GM18520 (cell line): Measurements from ENCODE around the gene SERPINB1.
"Not testable (repeated sequence)": the region's sequence is repeated elsewhere in the genome, so short reads cannot be mapped to it uniquely, and the experiment has no call there.

Source experiments
- ATAC-seq: cut with Tn5 transposase; IDR thresholded peaks from one replicate; pipeline ENCODE4 v1.9.1; 2021; ENCODE audit not compliant: unreplicated experiment

SERPINB1 gene

DNA sequence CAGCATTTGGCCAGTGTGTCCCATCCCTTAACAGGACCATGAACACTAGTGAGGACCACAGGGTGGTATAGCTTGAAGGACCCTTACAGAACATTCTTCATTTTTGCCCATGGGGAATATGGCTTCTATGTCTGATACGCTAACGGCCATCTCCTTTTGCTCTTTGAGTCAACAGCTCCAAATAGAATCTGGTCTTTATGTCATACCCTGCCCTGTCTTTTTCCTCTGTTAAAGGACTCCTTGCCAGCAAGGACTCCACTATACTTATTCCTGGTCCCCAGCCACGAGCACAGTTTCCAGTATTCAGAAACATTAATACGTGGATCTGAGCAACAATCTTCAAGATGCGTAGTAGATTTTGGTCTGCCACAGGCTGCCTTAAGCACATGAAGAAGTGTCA is 22.5 kb downstream of the SERPINB1 start:
- ATAC-seq = no peak

GRCh38 chr6:2818593-2818992 is 23.1 kb downstream of the SERPINB1 start:
- no peak for ATAC-seq

GRCh38 chr6:2817903-2818443 is 23.7 kb downstream of the SERPINB1 start:
- ATAC-seq = no peak

DNA sequence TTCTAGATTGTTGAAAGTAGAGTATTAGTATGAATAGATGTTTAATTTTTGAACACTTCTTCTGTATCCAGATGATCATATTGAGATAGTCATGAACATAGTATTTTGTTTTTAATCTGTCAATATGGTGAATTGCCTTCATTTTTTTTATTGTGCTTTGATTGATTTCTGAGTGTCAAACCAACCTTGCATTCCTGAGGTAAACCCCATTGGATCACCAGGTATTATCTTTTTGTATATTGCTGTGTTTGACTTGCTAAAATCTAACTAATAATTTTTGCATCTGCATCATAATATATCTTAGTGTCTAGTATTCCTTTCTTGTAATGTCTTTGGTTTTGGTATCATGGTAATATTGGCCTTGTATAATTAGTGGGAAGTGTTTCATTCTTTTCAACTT is 25.5 kb downstream of the SERPINB1 start:
- no peak for ATAC-seq

DNA sequence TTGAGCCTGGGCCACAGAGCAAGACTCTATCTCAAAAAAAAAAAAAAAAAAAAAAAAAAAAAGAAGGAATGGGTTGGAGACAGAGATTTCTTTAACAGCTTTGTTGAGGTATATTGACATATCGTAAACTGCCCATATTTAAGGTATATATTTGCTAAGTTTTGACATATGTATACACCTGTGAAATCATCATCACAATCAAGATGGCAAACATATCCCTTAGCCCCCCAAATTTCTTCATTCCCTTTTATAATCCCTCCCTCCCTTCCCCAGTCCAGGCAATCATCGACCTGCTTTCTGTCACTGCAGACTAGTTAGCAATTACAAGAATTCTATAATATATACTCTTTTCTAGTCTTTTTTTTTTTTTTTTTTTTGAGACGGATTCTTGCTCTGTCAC is 29.0 kb downstream of the SERPINB1 start:
- no peak for ATAC-seq

DNA sequence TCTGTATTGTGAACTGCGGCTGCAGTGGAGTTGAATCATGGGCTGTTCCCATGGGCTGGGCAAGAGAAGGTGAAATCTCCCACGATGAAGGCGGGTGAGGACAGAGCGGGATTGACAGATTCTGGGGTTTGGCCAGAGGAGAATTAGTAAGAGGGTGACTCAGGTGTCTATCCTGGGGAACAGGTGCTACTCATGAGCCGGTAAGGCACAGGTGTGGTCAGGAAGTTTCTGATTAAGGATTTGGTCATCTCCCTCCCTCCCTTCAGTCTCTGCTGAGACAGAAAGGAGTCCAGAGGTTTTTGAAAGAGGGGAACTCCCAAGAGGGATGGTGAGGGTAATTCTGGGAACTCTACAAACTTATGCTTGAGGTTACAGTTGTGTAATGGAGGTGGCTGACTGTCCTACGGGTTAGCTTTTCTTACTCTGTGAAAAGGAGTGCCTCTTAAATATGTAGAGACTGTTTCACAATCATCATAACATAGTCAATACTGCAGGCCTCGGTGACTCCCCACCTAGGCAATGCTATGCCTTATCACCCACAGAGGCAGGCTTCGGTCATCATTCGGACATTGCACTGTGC is 31.5 kb downstream of the SERPINB1 start:
- no peak for ATAC-seq

GRCh38 chr6:2809015-2809414 is 32.6 kb downstream of the SERPINB1 start:
- ATAC-seq = no peak

GRCh38 chr6:2807342-2808090 is 34.1 kb downstream of the SERPINB1 start:
- no peak for ATAC-seq

GRCh38 chr6:2806644-2807043 is 35.0 kb downstream of the SERPINB1 start:
- ATAC-seq = no peak

DNA sequence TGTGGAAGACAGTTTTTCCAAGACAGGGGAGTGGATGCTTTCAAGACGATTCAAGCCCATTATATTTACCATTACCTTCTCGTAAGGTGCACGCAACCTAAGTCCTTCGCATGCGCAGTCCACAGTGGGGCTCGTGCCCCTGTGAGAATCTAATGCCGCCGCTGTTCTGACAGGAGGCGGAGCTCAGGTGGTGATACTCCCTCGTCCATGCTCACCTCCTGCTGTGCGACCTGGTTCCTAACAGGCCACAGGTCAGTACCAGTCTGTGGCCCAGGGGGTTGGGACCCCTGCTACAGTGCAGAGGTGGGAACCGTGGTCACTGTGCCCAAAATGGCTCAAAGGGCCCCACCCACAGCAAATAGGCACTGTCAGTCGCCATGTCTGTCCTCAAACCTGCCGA is 36.6 kb downstream of the SERPINB1 start:
- ATAC-seq = no peak

DNA sequence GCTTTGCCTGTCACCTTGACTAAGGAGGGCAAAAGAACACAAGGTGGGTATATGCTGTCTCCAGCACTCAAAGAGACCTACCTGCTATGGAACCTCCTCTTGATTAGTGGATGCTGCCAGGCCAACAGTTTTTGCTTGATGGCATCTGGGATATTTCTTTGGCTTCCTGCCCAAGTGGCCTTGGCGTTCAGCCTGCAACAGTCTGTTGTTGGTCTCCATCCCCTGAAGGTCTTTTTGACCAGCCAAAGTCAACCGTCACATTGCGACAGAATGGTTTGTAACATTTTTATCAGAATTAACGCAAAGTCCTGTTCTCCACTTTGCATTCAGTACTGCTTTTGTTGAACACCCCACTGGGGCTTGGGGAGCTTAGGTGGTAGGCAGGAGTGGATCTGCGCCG is 37.1 kb downstream of the SERPINB1 start:
- no peak for ATAC-seq

- ATAC-seq = no peak
Observed at GRCh38 chr6:2803731-2804429, 37.8 kb downstream of the SERPINB1 start.

- no peak for ATAC-seq
Observed at GRCh38 chr6:2802521-2803060, 39.1 kb downstream of the SERPINB1 start.

DNA sequence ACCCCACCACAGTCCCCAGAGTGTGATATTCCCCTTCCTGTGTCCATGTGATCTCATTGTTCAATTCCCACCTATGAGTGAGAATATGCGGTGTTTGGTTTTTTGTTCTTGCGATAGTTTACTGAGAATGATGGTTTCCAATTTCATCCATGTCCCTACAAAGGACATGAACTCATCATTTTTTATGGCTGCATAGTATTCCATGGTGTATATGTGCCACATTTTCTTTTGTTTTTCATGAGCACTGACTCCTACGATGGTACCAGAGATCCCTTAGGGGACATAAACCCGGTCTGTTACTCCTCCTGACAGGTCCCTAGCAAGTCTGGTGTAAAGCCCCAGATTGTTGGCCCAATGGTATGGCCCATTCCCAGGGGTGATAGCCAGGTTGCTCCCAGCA is 40.0 kb downstream of the SERPINB1 start:
- not testable (repeated sequence) for ATAC-seq

GRCh38 chr6:2800552-2801316 is 40.9 kb downstream of the SERPINB1 start:
- no peak for ATAC-seq

DNA sequence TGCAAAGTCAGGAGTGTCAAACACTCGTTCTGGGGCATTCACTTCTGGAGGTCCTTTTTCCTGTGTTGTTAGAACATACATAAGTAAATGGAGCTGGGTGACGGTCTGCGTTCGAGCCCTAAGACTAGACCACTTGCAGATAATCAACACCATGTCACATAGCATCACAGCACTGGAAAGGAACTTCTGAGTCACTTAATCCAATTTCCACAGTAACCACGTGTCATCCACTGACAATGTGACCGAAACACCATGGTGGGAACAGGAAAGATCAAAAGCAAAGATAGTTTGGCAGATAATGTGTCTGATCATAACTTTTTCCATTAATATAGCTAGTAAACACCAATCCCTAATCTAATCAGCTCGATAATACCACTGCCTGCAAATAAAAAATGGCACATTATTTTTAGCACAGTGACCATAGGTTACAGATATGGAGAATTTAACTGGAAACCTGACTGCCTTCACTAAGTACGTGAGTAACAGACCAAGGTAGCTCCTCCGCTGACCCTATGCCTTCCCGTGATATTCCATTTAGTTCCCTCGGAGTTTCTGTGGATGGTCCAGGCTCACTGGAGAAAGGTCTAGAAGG is 41.6 kb downstream of the SERPINB1 start:
- no peak for ATAC-seq

GRCh38 chr6:2798586-2799134 is 43.0 kb downstream of the SERPINB1 start:
- no peak for ATAC-seq

DNA sequence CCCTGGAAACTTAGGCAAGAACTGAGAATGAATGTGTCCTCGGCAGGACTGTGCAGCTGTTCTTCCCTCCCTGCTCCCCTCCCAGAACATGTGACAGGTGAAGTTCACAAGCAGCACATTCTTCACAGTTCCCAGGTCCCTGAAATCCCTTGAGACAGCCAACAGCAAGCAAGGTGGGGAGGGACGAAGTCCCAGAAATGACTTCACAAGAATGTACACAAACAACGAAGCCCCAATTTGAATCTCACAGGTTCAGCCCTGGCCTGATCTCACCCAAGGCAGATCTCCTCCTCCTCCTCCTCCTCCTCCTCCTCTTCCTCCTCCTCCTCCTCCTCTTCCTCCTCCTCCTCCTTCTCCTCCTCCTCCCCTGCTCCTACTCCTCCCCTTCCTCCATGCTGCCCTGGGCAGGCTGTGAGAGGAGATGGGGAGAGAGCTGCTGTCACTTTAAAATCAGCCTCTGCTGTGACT is 44.1 kb downstream of the SERPINB1 start:
- no peak for ATAC-seq

- ATAC-seq = no peak
Observed at GRCh38 chr6:2796861-2797260, 44.8 kb downstream of the SERPINB1 start.

- no peak for ATAC-seq
Observed at GRCh38 chr6:2795956-2796355, 45.7 kb downstream of the SERPINB1 start.
